GM18870 (cell line): ENCODE data around the gene KCNJ10.

Source experiments
- ATAC-seq: cut with Tn5 transposase; IDR thresholded peaks from one replicate; pipeline ENCODE4 v1.9.1; 2021; ENCODE audit warnings: moderate library complexity; ENCODE audit not compliant: unreplicated experiment

Gene KCNJ10

DNA sequence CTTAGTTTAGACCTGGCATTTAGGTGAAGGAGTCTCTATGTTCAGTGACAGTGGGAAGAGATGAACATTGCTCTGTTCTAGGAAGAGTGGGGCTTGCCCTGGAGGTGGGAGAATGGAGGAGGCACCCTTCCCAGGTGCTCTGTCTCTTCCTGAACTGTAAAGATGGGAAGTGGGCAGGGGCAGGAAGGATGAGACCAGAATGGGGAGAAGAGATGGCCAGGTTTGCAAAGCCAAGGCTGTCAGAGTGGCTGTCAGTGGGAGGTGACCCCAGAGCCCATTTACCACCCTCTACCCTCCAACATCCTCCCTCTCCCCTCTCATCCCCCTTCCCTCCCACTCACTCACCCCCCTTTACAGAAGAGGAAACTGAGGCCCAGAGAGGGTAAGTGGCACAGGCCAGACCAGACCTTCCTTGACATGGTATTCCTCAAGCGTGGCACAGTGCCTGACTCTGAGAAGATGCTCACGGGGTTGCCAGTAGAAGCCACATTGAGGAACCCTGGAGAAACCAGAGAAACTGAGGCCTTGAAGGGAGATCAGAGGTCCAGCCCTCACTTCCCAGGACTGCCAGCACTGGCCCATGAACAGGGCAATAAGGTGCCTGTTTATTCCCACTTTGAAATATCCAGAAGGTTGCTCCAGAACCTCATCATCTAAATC is 29.9 kb upstream of the KCNJ10 start:
- no peak for ATAC-seq

DNA sequence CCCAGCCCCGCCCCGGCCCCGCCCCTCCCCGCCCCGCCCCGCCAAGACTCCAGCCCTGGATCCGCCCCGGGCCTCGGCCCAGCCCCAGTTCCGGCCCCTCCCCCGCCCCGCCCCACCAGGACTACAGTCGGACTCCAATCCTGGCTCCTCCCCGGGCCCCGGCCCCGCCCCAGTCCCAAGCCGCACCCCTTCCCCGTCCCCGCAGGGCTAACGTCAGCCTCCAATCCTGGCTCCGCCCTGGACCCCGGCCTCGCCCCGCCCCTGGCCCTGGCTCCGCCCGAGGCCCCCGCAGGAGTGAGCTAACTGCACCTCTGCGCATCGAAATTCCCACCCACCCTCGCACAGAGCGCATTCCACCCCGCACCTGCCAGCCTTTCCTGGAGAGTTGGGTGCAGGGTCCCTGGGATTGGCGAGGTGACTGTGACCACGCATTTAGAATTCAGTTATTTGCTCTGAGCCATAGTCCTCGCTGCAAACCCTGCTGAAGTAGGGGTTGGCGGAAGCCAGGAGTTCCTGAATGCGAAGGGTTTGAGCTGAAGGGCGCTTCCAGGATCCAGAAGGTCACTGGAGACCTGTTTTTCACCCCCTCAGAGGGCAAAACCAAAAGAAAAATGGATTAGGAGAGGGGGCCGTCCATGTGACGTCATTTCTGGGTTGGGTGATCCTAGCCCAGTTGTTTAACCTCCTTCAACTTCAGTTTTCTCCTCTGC is 29.0 kb upstream of the KCNJ10 start:
- peak; percentile 61 for ATAC-seq

DNA sequence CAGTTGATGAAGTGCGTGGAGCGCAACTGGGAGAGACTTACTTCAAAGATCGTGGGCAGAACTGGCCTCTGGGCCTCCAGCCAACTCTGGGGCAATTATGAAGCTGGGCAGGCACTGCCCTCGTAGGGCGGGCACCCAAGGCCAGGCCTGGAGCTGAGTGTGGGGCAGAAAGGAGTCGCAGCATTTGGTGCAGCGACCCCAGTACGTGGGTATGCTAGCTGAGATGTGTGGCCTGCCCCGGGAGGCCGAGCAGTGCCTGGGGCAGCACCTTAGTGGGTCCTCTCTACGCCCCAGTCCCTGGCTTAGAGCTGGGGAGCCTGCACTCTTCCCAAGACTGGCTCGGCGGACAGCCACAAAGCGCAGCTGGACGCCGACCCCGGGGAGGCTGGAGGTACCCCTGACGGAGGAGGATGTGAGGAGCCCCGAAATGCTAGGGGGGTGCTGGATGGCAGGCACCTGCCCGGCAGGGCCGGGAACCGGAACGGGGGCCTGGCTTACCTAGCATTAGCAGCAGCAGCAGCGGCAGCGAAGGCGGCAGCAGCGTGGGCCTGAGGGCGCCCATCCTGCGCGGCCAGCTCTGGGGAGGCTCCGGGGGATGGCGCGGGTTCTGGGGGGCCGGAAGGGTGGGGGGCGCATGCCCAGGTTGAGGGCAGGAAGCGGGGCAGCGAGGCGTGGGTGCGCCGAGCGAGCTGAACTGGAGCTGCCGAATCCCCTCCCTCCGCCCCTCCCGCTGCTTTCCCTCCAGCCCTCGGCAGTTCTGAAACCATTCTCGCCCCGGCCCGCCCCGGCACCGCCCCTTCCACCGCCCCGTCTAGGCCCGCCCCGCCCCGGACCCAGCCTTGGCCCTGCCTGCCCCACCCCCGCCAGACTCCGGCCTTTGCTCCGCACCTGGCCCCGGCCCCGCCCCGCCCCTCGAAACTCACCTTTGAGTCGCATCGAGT is 28.2 kb upstream of the KCNJ10 start, which contains the start of gene IGSF8:
TSS of gene IGSF8 (minus strand) at position 709 of the 941 bp plus-strand sequence. CDS start at position 562, 147 bp downstream.
- ATAC-seq = no peak

DNA sequence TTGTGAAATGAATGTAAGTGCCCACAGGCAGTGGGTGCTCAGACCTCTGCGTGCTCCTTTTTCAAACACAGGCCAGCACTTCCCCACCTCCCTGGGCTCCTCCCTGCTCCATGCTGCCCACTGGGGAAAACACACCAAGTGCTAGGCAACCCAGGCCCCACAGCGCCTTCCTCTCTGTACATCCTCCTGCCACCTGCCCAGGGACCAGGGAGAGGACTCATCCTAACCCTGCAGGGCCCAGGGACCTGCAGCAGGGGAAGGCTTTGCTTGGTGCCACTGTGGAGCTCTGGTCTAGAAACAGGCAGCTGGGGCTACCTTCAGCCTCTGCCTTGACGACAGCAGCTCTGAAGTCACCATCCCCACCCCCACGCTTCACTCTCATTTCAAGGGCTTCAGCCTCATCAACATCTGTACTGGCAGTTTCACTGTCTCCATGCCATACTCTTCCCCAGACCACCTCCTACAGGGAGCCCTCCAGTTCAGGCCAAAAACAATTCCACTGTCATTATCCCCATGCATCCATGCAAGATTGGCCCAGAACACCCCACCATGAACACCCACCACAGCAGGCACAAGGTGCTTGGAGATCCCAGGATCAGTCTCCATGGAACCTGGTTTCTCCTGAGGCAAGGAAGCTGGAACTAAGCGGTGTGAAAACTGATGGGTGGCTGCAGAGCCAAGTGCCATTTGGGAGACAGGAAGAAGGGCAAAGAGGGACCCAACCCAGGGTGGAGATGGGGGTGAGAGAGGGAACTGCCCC is 27.4 kb upstream of the KCNJ10 start:
- no peak for ATAC-seq

DNA sequence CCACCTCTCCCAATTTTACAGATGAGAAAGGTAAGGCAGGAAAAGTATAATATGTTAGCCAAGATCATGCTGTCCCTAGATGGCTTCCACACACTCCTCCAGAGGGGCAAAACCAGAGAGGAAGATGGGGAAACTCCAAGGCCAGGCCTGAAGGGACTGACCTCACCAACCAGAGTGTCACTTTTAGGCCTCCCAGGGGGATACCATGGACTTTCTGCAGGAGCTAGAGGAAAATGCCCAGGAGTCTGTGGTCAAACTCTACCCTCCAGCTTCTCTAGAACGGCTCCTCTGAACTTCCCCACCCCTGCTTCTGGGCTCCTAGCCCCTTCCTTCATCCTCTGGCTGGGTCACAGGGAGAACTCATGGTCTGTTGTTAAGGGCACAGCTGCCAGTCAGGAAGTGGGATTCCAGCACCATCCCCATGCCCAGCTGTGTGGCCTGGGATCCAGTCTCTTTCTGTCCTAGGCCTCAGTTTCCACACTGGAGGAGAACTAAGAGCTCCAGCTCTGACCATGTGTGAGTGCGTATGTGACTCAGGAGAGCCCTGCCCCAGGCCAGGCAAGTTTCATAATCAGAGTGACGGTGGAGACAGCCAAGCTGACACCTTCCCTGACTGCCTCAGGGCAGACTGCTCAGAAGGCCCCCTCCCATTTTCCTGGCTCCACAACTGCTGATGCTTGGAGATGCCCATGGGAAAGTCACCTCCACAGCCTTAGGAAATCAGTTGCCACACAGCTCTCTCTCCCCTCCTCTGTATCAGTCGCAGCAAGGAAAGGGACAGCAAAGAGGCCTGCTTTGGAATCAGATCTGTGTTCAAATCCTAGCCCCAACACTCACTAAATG is 26.5 kb upstream of the KCNJ10 start:
- ATAC-seq = no peak

DNA sequence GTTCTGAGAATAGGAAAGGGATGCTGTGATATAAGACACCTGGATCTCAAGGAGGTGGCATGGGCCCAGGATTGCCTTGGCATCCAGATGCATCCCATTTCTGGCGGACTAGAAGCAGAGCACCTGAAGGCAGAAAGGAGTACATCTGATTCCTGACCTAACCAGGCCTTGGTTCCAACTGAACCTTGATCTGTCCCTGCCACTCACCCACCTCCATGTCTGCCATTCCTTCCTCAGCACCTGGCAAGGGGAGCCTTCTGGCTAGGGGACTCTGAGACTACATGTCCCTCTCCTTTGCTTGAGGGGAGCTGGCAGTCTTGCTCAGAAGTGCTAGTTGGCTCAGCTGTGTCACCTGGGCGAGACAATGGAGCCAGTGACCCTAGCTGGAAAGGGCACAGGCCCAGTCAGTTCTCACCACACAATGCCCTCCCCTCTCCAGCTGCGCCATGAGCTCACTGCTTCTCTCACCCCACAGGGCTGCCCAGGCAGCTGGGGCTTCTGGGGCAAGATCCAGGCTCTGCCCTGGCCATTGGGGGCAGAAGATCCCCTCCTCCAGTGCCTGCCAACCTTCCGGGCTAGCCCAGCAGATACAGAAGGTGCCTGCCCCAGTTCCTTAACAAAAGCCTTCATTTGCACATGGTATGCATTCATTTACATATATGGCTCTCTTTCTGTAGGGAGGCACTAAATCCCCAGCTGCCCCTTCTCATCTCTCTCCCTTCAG is 25.6 kb upstream of the KCNJ10 start:
- ATAC-seq = no peak

DNA sequence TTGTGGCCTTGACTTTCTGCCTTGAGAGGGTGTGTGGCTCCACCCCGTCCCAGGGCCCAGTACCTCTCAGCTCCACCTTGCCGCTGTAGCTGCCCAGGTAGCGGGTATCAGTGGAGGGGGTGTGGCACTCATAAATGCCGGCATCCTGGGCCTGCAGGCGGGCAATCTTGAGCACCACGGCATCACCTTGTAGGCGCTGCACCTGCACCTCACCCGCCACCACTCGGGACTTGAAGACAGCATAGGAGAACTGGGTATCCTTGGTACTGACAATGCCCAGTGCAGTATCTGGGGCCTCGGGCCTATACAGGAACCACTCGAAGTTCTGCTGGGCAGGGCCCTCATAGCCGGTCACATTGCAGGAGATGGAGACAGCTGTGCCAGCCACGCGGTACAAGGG is 24.8 kb upstream of the KCNJ10 start:
- ATAC-seq = no peak

DNA sequence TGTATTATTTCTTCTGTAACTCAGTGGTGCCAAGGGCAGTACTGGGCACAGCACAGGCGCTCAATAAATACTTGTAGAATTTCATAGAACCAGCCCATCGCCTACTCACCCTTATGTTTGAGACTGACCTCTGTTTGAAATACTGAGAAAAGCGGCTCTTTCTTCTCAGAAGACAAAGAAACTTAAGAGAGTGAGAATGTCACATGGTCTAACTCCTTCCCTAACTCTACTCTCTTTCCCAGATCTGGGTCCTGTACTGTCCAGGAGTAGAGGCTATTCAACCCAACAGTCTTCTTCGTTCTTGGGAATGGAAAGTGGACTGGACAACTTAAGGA is 24.3 kb upstream of the KCNJ10 start:
- no peak for ATAC-seq

DNA sequence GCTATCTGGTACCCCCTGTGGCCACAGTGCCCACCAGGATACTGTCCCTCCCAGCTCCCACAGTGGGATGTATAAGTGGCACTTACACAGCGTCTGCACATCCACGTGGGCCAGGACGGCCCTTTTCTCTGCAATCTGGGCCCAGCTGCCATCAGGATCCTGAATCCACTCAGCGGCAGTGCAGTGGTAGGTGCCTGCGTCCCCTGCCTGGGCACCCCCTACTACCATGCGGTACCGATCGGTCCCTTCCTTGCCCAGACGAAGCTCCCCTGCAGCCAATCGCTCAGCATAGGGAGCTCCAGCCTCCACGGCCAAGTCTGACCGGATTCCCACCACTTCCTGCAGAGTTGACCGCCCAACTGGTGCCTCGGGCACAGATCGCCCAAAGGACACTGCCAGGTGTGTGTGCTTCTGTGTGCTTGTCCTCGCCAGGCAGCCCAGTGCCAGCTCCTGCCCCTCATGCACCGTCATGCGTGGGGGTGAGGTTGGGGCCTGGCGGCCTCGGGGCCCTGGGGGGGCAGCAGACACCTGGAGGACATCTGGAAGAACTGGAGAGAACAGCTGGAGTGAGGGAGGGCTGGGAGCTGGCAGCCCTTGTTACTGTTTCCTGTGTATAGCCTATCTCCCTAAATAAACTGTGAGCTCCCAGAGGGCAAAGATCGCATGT is 23.8 kb upstream of the KCNJ10 start:
- ATAC-seq = no peak

DNA sequence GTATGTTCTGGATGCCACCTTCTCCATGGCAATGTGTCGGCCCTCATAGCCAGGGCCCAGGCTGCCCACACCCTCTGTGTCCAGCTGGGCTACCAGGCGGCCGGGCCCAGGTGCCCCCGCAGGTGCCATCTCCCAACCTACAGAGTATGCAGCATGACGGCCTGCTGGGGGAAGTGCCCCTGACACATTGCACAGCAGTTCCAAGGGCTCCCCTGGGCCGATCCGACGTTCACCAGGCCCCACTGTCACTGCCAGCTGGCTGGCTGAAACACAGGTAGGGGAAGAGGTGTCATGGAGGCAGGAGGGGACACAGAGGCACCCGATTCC is 23.1 kb upstream of the KCNJ10 start:
- no peak for ATAC-seq

DNA sequence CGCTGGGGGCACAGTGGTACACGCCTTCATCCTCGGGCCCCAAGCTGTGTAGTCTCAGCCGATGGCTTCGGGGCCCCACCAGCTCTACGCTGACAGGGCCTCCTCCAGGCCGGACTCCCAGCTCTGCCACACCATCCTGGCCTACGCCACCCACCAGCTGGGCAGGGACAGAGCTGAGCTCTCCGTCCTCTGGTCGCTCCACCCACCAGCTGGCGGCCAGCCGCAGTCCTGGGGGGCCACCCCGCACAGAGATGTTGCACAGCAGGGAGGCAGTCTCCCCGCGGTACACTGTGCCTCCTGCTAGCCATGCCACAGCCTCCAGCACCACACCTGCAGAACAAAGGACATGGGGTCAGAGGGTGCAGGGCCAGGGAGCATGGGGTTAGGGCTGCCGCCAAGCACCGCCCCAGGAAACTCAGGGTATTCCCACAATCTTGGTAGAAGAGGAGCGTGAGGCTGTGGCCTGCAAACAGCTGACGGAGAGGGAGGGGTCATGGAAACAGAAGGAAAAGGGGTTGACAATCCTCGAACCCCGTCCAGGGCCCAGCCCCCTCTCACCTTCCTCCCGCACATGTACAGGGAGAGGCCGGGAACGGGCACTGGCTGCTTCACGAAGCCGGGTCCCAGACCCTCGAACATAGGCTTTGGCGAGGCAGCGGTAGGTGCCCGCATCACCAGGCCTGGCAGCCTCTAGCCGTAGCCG is 22.6 kb upstream of the KCNJ10 start:
- no peak for ATAC-seq

DNA sequence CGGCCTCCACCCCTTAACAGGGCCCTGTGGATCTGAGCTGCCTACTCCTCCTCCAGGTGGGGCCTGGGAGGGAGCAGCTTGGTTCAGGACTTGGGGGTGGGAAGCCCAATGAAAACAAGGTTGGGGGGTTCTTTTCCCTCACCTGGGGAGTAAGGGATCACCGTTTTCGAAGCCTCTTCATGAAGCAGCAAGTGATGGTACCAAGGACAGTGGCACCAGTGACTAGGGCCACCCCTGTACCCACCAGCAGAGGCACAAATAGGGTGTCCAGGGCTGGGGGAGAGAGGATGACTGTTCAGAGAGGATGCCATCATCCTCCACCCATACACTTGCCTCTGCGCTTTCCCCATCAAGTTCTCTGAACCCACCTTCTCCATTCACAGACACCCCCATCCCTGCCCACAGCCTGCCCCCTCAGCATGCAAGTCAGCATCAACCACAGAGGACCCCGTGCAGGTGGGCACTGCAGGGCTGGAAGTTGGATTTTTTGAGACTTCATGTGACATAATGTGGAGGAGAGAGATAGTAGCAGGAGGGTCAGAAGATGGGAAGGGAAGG is 21.8 kb upstream of the KCNJ10 start:
- no peak for ATAC-seq

DNA sequence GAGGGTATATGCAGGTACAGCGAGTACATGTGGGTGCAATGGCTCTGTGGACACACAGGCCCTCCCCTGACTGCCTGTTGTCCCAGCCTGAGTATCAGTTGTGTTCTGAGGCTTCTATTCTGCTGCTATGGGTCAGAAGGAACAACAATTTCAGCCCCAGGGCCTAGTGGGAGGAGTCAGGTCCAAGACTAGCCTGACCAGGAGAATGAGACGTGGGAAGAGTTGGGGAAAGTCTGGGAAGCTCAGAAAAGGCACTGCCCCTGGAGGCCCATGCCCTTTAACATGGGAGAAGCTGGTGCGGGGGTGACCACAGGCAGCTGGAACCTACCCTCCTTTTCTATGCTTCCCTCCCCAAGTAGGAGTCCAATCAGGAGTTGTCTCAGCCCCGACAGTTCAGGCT is 20.8 kb upstream of the KCNJ10 start:
- no peak for ATAC-seq

DNA sequence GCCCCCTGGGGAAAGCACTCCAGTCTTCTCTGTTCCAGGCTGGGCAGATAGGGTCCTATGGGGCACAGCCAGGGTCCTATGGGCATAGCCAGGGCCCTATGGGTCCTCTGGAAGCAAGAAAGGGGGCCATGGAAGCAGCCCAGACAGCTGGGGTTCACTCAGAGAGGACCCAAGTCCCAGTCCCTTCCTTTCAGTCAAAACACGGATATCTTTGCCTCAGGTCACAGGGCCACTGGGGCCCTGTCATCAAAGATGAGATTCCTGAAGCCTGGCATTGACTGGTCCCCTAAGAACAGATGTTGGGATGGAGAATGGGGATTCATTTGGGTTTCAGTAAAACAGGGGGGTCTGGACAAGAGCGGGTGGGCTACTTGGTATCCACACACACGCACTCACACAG is 19.9 kb upstream of the KCNJ10 start:
- ATAC-seq = no peak

DNA sequence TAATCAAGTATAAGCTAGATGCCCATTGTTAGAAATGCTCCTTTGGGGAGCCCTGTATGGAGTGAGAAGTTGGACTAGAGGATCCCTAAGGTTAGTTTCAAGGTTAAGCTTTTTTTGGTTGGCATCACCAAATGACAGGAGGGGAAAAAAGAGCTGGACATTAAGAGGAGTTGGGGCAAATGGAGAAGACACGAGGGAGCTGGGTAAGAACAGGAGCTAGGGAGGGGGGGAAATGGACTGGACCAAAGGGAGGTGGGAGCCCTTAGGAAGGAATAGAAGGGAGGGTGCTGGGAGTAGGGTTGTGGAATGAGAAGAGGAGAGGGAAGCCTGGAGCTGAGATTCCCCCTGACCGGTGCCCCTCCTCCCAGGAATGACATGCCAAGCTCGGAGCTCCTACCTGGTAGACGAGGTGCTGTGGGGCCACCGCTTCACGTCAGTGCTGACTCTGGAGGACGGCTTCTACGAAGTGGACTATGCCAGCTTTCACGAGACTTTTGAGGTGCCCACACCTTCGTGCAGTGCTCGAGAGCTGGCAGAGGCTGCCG is 17.2 kb upstream of the KCNJ10 start:
- ATAC-seq = no peak

DNA sequence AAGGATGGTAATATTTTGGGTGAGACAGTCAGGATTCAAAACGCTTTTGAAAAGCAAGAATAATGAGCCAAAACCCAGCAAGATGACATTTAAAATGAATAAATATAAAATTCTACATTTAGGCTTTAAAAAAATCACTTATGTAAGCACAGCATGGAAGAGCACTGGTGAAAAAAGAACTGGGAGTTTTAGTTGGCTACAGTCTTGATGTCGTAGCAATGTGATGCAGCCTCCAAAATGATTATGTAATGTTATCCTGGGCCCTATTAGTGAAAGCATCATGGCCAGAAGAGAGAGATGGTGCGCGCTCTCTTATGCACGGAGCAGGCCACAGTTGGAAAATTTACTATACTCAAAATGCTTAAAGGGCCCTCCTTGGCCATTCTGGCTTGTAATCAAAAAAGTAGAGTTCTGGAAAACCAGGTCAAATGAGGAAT is 16.5 kb upstream of the KCNJ10 start:
- ATAC-seq = no peak

DNA sequence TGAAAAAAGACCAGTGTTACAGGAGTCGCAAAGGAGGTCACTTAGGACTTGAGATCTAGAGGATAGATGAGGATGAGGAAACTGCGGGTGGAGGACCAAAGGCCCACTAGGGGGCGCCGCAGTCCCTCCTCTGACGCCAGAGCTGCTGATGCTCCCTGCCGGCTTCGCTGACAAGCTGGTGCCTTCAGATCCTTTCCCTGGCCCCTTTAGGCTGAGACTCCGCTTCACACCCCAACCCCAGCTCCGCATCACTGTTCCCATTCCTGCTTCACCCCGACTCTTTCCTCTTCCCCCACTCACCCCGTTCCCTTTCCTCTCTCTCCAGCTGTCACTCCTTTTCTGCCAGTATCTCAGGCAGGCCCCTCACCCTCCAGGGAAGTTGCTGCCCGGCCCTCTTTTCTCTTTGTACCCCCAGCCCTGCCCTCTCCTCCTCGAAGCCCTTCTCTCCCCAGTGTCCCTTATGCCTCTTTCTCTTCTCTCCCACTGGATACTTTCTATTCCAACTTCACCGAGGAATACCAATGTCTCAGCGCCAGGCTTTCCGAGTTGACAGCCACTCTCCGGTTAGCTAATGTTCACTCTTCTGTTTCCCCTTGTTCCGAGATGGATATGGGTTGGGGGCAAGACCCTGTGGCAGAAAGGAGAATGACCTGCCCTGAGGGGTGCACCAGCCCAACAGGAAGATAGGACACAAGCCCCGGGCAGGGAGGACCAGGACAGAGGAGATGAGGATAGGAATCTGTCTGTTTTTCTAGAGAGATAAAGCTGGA is 15.9 kb upstream of the KCNJ10 start:
- ATAC-seq = no peak
